Heart left ventricle (tissue), 13 donors: ENCODE measurements around the gene LYST.

ENCODE experiments used
- CTCF ChIP-seq, 12 donors: fragments of 200-600 bp; sonication (generic) in 4 of 12; IDR thresholded peaks; one replicate each; pipeline versions ENCODE4 v1.5.0 to v1.8.0; 2018 to 2022; ENCODE audit warnings: antibody characterized with exemption in 12 of 12, mild to moderate bottlenecking in 5 of 12
- POLR2A ChIP-seq, 2 donors: fragments of 450-650 bp; IDR thresholded peaks; one replicate each; pipeline ENCODE4 v1.6.1; 2017; ENCODE audit warnings: antibody characterized with exemption in 2 of 2, mild to moderate bottlenecking in 2 of 2, moderate library complexity in 2 of 2
- donor health status: ischemic (EF 13 %, LVEDD 7.1; RV severe dilation, severe dysfunction).
- donor health status: DM: no; HTN: yes; CAD: no.
- donor health status: DM: no; HTN: no; CAD: no.
- donor health status: ischemic (EF 25% LVEDD 6.9; RV normal size, moderate dysfunction).
- donor health status: ischemic (EF 25% LVEDD 5.7; RV mildly dilated, moderate dysfunction).
- donor health status: ischemic (EF 35%, LVEDD 5.7; RV mildly dilated, moderate dysfunction).
- donor health status: nonischemic (EF 11% LVEDD 7.7; RV severe dilation, severe dysfunction).
- donor health status: DM: yes; HTN: yes; CAD: no.
- donor health status: PGD.
- donor health status: ischemic (EF 29% LVEDD 5.4; RV normal size, mild dysfunction).
- donor health status: nonischemic (EF 23%, LVEDD 6.1; RV moderate dilation, normal function).

GRCh38 chr1:235730007-235730406 lies 136.7 kb downstream of the LYST start:
- TF ChIP-seq CTCF (IDR thresholded peaks at IDR 0.05) (no peak), POLR2A (IDR thresholded peaks at IDR 0.05) (no peak)
